SK-N-SH (cell line): ENCODE measurements around the gene OPCML. TPM values are rescaled to one million over a fixed set of nuclear protein-coding genes. Genes with fewer than 3 reads are reported as not detected.

Experiments used
- CTCF ChIA-PET: fragments of 300-600, 350-600 bp; formaldehyde crosslinking; extraction: SDS; loops from one replicate; lab custom pipeline; 2021; lab: Yijun Ruan, JAX
- POLR2A ChIA-PET: fragments of 350-600 bp; sonication (Branson Sonifier 250); formaldehyde crosslinking; extraction: SDS; loops from one replicate; lab custom pipeline; 2020; ENCODE audit warnings: antibody characterized with exemption, inconsistent platforms; lab: Yijun Ruan, JAX
- DNase-seq: peaks from one replicate; pipeline ENCODE4 v3.0.0; 2012
- H2AFZ ChIP-seq: fragments of 200-600 bp; sonication (generic); 2 replicates; pipeline ENCODE4 v1.8.1; 2016; ENCODE audit warnings: antibody characterized with exemption, mild to moderate bottlenecking, low read depth
- H3F3A ChIP-seq: fragments of 200-600 bp; sonication (generic); replicated peaks from 2 replicates; pipeline ENCODE3; 2016; ENCODE audit warnings: antibody characterized with exemption, mild to moderate bottlenecking; ENCODE audit not compliant: insufficient read depth
- H3K27ac ChIP-seq, 2 experiments: fragments of 200-500 bp in 1 of 2; fragments of 200-600 bp in 1 of 2; sonication (Bioruptor generic) in 1 of 2; sonication (generic), shearing (Covaris generic) in 1 of 2; 2 replicates each; pipeline versions ENCODE4 v1.5.1 to v1.6.1; 2014 to 2016; ENCODE audit warnings: low read depth in 2 of 2, inconsistent platforms in 1 of 2, low read length in 1 of 2, mild to moderate bottlenecking in 1 of 2, mixed read lengths in 1 of 2
- H3K27me3 ChIP-seq: fragments of 200-600 bp; sonication (generic), shearing (Covaris generic); 2 replicates; pipeline ENCODE4 v1.6.1; 2016; ENCODE audit warnings: mixed run types; ENCODE audit not compliant: insufficient read depth
- H3K36me3 ChIP-seq, 2 experiments: fragments of 200-500 bp in 1 of 2; fragments of 200-600 bp in 1 of 2; sonication (Bioruptor generic) in 1 of 2; sonication (generic) in 1 of 2; replicated peaks in 1 of 2; 2 replicates each; pipeline versions ENCODE3 to v1.5.1; 2014 to 2016; ENCODE audit warnings: low read length in 1 of 2, mild to moderate bottlenecking in 1 of 2; ENCODE audit not compliant: insufficient read depth in 2 of 2, control insufficient read depth in 1 of 2
- H3K4me1 ChIP-seq, 2 experiments: fragments of 200-500 bp in 1 of 2; fragments of 200-600 bp in 1 of 2; sonication (Bioruptor generic) in 1 of 2; sonication (generic), shearing (Covaris generic) in 1 of 2; 2 replicates each; pipeline versions ENCODE4 v1.5.1 to v1.6.1; 2014 to 2016; ENCODE audit warnings: low read depth in 1 of 2, low read length in 1 of 2, mixed run types in 1 of 2; ENCODE audit not compliant: insufficient read depth in 2 of 2, control insufficient read depth in 1 of 2
- H3K4me2 ChIP-seq: fragments of 200-600 bp; sonication (generic), shearing (Covaris generic); 2 replicates; pipeline ENCODE4 v1.6.1; 2017; ENCODE audit warnings: mixed run types
- H3K4me3 ChIP-seq, 2 experiments: fragments of 200-500 bp in 1 of 2; fragments of 200-600 bp in 1 of 2; sonication (Bioruptor generic) in 1 of 2; sonication (generic), shearing (Covaris generic) in 1 of 2; 2 replicates each; pipeline versions ENCODE4 v1.5.1 to v1.8.1; 2014 to 2016; ENCODE audit warnings: low read depth in 2 of 2, inconsistent platforms in 1 of 2, low read length in 1 of 2, mild to moderate bottlenecking in 1 of 2, mixed read lengths in 1 of 2, moderate library complexity in 1 of 2
- H3K79me2 ChIP-seq: fragments of 200-600 bp; sonication (generic); 2 replicates; pipeline ENCODE4 v1.8.1; 2017; ENCODE audit warnings: mild to moderate bottlenecking; ENCODE audit not compliant: insufficient read depth
- H3K9ac ChIP-seq: fragments of 200-600 bp; sonication (generic); 2 replicates; pipeline ENCODE4 v1.6.1; 2017; ENCODE audit warnings: mixed run types
- H3K9me2 ChIP-seq: fragments of 200-600 bp; sonication (generic); 2 replicates; pipeline ENCODE4 v1.6.1; 2017; ENCODE audit warnings: mixed run types
- H3K9me3 ChIP-seq: fragments of 200-600 bp; sonication (generic); 2 replicates; pipeline ENCODE4 v1.6.1; 2017; ENCODE audit warnings: mixed run types, mild to moderate bottlenecking, moderate library complexity
- H4K20me1 ChIP-seq: fragments of 200-600 bp; sonication (generic); 2 replicates; pipeline ENCODE4 v1.6.1; 2017; ENCODE audit warnings: mild to moderate bottlenecking, mixed run types; ENCODE audit not compliant: insufficient read depth
- CHD2 ChIP-seq: fragments of 150-350 bp; IDR thresholded peaks from 2 replicates; pipeline ENCODE4 v1.6.1; 2018; ENCODE audit warnings: low read length; ENCODE audit not compliant: partially characterized antibody
- ELF1 ChIP-seq: IDR thresholded peaks from 2 replicates; pipeline ENCODE4 v1.4.0; 2012
- EP300 ChIP-seq, 2 experiments: IDR thresholded peaks; 2 replicates each; pipeline versions ENCODE4 v1.4.0 to v1.6.1; 2012; ENCODE audit warnings: borderline replicate concordance in 1 of 2, low read depth in 1 of 2, low read length in 1 of 2
- EZH2phosphoT487 ChIP-seq: fragments of 200-600 bp; sonication (generic); IDR thresholded peaks from 2 replicates; pipeline ENCODE4 v1.6.1; 2017; ENCODE audit warnings: low read depth, mixed run types, mild to moderate bottlenecking, antibody characterized with exemption, moderate library complexity, borderline replicate concordance
- FOSL2 ChIP-seq: IDR thresholded peaks from 2 replicates; pipeline ENCODE4 v1.4.0; 2012; ENCODE audit warnings: low read depth, mild to moderate bottlenecking, moderate library complexity, borderline replicate concordance
- FOXJ3 ChIP-seq: sonication (generic); formaldehyde crosslinking; IDR thresholded peaks from 2 replicates; pipeline ENCODE4 v1.5.1; 2020; ENCODE audit warnings: mild to moderate bottlenecking, missing genetic modification reagents
- GABPA ChIP-seq: IDR thresholded peaks from 2 replicates; pipeline ENCODE4 v1.4.0; 2012; ENCODE audit warnings: low read depth, mild to moderate bottlenecking
- MEF2A ChIP-seq: IDR thresholded peaks from 2 replicates; pipeline ENCODE4 v1.4.0; 2012; ENCODE audit warnings: low read depth, borderline replicate concordance
- MXI1 ChIP-seq: IDR thresholded peaks from 2 replicates; pipeline ENCODE4 v1.6.1; 2012; ENCODE audit warnings: mild to moderate bottlenecking, low read depth, low read length, improper control_type of control experiment
- NRF1 ChIP-seq: IDR thresholded peaks from 2 replicates; pipeline ENCODE4 v1.6.1; 2012; ENCODE audit warnings: low read depth, mild to moderate bottlenecking, low read length
- RFX5 ChIP-seq: IDR thresholded peaks from 2 replicates; pipeline ENCODE4 v1.6.1; 2012; ENCODE audit warnings: mild to moderate bottlenecking, improper control_type of control experiment, low read length
- RXRA ChIP-seq: IDR thresholded peaks from 2 replicates; pipeline ENCODE4 v1.4.0; 2012; ENCODE audit warnings: low read depth, mild to moderate bottlenecking, borderline replicate concordance
- SMC3 ChIP-seq: IDR thresholded peaks from 2 replicates; pipeline ENCODE4 v1.6.1; 2012; ENCODE audit warnings: low read depth, low read length, improper control_type of control experiment
- YY1 ChIP-seq: IDR thresholded peaks from 2 replicates; pipeline ENCODE4 v1.4.0; 2012; ENCODE audit warnings: low read depth, mild to moderate bottlenecking
- WGBS: methylation state at CpG from one replicate; pipeline ENCODE4 v1.1.6; 2017; ENCODE audit warnings: low lambda C conversion rate; 5-methylcytosine and 5-hydroxymethylcytosine counted together
- polyA plus RNA-seq, 3 experiments: library from polyadenylated mRNA; depleted of rRNA; stranded (reverse); fragments of >200 nt; gene quantifications; 2 replicates each; pipeline ENCODE4 v1.2.3, GENCODE V29; 2012
- TF ChIP-seq, protein P1 (sequence below): IDR thresholded peaks from 2 replicates; pipeline ENCODE4 v1.6.1; 2012; ENCODE audit warnings: mild to moderate bottlenecking, low read depth, low read length, moderate library complexity
- TF ChIP-seq, protein P2 (sequence below): IDR thresholded peaks from 2 replicates; pipeline ENCODE4 v1.4.0; 2012; ENCODE audit warnings: low read depth
- TF ChIP-seq, protein P3 (sequence below): fragments of 150-350 bp; IDR thresholded peaks from 2 replicates; pipeline ENCODE4 v1.6.1; 2017; ENCODE audit warnings: antibody characterized with exemption, low read length, low read depth, borderline replicate concordance
- TF ChIP-seq, protein P4 (sequence below): IDR thresholded peaks from 2 replicates; pipeline ENCODE4 v1.4.0; 2012; ENCODE audit warnings: low read depth, borderline replicate concordance

The OPCML gene
- polyA plus RNA-seq, 1 of the 3 experiments (the other 2 are of a cell fraction), result not detected

DNA sequence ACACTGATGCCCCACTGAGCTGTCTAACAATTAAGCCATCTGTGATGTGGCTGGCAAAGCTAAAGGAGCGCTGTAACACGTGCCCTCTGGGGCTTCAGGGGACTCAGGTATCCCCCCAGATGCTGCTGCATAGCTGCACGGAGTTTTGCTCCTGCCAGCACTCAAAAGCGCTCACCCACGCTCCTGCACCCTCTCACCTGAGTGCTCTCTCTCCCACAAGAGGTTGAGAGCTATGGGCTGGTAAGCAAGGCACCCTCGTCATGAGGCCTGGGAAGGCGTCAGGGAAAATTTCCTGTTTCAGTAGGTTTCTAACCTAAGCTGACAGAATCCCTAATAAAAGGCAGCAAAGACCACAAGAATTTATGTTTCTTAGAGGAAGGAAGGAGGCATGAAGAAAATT lies 850.3 kb downstream of the OPCML start:
- Histone ChIP-seq H3F3A (no peaks in the 10 kb centered on the region), H4K20me1 (no peaks in the 10 kb centered on the region), H3K27me3 (no peaks in the 10 kb centered on the region), H3K79me2 (no peaks in the 10 kb centered on the region), H3K9me3 (no peaks in the 10 kb centered on the region), H2AFZ (no peak overlapping the region), H3K4me3 (no peak overlapping the region), H3K9me2 (no peaks in the 10 kb centered on the region), H3K4me2 (no peak overlapping the region), H3K36me3 (no peaks in the 10 kb centered on the region), H3K9ac (no peak overlapping the region), H3K4me1 (no peaks in the 10 kb centered on the region), H3K27ac (no peak overlapping the region)
- TF ChIP-seq GABPA, result no peak
- TF ChIP-seq, protein P1, sequence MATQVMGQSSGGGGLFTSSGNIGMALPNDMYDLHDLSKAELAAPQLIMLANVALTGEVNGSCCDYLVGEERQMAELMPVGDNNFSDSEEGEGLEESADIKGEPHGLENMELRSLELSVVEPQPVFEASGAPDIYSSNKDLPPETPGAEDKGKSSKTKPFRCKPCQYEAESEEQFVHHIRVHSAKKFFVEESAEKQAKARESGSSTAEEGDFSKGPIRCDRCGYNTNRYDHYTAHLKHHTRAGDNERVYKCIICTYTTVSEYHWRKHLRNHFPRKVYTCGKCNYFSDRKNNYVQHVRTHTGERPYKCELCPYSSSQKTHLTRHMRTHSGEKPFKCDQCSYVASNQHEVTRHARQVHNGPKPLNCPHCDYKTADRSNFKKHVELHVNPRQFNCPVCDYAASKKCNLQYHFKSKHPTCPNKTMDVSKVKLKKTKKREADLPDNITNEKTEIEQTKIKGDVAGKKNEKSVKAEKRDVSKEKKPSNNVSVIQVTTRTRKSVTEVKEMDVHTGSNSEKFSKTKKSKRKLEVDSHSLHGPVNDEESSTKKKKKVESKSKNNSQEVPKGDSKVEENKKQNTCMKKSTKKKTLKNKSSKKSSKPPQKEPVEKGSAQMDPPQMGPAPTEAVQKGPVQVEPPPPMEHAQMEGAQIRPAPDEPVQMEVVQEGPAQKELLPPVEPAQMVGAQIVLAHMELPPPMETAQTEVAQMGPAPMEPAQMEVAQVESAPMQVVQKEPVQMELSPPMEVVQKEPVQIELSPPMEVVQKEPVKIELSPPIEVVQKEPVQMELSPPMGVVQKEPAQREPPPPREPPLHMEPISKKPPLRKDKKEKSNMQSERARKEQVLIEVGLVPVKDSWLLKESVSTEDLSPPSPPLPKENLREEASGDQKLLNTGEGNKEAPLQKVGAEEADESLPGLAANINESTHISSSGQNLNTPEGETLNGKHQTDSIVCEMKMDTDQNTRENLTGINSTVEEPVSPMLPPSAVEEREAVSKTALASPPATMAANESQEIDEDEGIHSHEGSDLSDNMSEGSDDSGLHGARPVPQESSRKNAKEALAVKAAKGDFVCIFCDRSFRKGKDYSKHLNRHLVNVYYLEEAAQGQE, result no peak
- TF ChIP-seq, protein P2, sequence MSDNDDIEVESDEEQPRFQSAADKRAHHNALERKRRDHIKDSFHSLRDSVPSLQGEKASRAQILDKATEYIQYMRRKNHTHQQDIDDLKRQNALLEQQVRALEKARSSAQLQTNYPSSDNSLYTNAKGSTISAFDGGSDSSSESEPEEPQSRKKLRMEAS, result no peak
- TF ChIP-seq, protein P3, sequence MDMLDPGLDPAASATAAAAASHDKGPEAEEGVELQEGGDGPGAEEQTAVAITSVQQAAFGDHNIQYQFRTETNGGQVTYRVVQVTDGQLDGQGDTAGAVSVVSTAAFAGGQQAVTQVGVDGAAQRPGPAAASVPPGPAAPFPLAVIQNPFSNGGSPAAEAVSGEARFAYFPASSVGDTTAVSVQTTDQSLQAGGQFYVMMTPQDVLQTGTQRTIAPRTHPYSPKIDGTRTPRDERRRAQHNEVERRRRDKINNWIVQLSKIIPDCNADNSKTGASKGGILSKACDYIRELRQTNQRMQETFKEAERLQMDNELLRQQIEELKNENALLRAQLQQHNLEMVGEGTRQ, result no peak
- TF ChIP-seq SMC3, result no peak
- no peak for TF ChIP-seq MXI1
- TF ChIP-seq FOXJ3 (CRISPR knock-in tag), result no peak
- TF ChIP-seq EP300 (IDR thresholded peaks at IDR 0.05; ENCODE audit: borderline replicate concordance in 1 of 2, low read depth in 1 of 2, low read length in 1 of 2), result no peak
- TF ChIP-seq, protein P4, sequence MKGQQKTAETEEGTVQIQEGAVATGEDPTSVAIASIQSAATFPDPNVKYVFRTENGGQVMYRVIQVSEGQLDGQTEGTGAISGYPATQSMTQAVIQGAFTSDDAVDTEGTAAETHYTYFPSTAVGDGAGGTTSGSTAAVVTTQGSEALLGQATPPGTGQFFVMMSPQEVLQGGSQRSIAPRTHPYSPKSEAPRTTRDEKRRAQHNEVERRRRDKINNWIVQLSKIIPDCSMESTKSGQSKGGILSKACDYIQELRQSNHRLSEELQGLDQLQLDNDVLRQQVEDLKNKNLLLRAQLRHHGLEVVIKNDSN, result no peak
- TF ChIP-seq ELF1, result no peak
- TF ChIP-seq EZH2phosphoT487, result no peak
- no peak for TF ChIP-seq FOSL2
- no peak for TF ChIP-seq RFX5
- no peak for TF ChIP-seq YY1
- no peak for TF ChIP-seq CHD2
- no peak for TF ChIP-seq MEF2A
- no peak for TF ChIP-seq RXRA
- TF ChIP-seq NRF1, result no peak
- DNase-seq, result no peak
- WGBS, result 19% methylated on average over 3 of the region's 7 CpGs
- CTCF ChIA-PET, result no interaction called here
- POLR2A ChIA-PET, result no interaction called here
